Pons (tissue), 1 donor: Measurements from ENCODE around the gene USP47.

ENCODE experiments used
- DNase-seq: peaks from one replicate; pipeline ENCODE4 v3.0.0-alpha.2; 2016; ENCODE audit warnings: low spot score

The USP47 gene

DNA sequence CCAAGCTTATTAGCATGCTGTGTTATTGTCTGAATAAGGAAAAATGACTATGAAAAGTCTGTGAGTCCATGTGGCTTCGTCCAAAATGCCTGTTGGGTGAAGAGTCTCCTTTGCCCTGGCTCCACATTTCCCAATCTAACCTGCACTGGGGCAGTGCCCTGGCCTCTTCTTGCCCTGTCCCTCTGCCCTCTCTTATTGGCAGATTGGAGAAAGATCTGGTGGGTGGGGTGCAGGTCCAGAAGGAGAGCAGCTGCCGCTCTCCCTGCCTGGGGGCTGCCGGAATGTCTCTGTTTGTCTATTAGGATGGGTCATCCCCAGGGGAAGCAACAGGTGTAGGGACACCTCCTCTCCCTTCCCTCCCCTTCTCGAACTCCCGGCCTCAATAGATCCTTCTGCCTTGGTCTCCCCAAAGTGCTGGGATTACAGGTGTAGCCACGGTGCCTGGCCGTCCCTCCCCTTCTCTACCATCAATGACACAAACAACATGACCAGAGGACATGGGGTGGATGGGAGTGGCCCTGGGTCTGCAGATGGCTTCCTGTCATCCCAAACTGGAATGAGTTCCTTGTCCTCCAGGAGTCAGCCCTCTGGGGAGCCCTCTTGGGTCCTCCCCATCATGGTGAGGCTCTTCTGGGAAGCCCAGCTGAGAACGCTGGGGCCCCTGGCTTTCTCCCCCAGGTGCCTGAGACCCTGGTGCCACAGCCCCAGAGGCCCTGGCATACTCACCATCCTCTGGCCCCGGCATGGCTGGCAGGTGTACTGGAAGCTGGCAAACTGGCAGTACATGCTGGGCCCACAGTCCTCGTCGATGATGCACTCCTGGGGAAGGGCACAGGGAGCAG lies 126.1 kb downstream of the USP47 start:
- DNase-seq = no peak

DNA sequence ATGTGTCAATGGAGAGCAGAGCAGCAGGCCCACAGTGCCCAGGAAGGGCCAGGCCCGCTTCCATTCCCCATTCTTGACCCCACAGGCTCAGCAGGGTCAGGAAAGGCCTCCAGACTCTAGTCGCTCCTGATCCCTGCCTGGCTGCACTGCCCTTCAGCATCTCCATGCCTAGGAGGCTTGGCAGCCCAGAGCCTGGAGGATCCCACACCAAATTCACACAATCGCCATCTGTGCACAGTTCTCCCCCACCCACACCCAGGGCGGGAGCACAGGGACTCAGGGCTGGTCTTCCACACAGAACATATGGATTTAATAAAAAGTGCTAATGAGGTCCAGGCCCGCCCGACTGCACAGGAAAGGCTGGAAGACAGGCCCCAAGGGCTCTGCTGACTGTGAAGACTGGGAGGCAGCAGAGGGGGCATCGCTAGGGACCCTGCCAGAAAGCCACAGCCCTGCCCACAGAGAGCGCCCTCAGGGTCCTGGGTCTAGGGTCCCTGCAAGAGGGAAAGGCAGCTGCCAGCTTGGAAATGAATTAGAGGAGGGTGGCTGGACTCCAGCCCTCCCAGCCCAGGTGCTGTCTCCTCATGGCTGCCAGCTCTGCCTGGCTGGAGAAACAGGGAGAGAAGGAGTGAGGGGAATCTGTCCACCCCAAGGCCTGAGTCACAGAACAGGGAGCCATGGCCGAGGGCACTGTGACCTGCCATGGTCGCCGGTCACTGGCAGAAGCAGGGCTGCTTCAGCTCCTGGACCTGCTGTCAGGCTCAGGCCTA lies 126.9 kb downstream of the USP47 start:
- no peak for DNase-seq

GRCh38 chr11:11969380-11970215 lies 127.8 kb downstream of the USP47 start:
- peak; percentile 76 for DNase-seq

- no peak for DNase-seq
Observed at GRCh38 chr11:11970556-11970955, 128.8 kb downstream of the USP47 start.

DNA sequence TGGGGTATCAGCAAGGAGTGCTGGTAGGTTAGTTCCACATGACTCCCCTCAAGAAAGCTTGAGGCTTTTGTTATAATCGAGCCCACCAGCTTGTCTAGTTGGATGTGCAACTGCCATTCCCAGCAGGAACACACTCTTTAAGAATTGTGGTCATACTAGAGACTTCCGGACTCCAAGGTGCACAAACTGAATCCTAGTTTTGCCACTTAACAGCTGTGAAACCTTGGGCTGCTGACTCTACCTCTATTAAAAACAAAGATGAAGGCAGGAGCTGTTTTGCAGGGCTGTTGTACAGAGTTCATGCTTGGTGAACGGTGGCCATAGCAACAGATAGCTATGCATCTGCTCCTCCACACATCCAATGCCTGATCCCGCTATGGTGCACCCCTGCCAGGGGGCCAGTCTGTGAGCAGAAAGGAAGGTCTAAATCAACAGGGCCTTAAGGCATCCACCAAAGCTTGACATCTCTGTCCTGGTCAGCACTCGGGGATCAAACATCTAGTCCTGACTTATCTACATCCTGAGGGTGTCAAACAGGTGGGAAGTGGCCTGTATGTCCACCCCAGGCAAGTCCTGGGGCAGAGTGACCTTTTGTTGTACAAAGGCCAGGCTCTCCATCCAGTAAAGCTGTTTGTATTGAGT lies 130.3 kb downstream of the USP47 start:
- no peak for DNase-seq

GRCh38 chr11:11972730-11973341 lies 131.1 kb downstream of the USP47 start:
- DNase-seq = no peak

GRCh38 chr11:11973361-11973800 lies 131.6 kb downstream of the USP47 start:
- peak; percentile 92 for DNase-seq

- DNase-seq = no peak
Observed at GRCh38 chr11:11973866-11974265, 132.1 kb downstream of the USP47 start.

- no peak for DNase-seq
Observed at GRCh38 chr11:11975201-11976092, 133.7 kb downstream of the USP47 start.

DNA sequence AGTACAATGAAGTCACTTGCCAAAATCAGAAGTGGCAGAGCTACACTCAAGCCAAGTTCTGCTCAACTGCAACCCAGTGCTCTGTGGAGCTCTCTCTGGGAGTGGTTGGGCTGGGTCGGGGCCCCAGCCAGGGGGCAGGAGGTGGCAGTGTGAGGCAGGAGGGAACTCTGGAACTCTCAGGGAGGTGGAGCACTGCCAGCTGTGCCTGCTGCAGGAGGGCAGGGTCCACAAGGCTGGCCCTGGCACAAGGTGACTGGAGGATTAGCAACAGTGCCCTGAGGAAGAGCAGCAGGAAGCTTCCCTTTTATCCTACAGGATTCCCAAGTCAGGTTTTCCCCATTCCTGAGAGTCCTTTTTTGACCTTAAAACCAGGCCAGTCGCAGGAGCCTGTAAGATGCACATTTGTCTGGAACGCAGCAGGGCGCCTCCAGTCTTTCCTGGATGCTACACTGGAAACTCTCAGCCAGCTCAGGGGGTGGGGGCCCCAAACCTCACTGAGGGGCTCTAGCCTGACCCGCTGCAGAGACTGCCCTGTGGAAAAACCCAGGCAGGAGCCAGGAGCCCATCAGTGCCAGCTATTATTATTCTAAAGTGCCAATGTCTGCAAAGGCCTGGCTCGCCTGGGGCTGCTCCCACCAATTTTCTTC lies 134.8 kb downstream of the USP47 start:
- DNase-seq = no peak

GRCh38 chr11:11977206-11977938 lies 135.6 kb downstream of the USP47 start:
- DNase-seq = no peak

- DNase-seq = no peak
Observed at GRCh38 chr11:11978098-11978637, 136.4 kb downstream of the USP47 start.

- no peak for DNase-seq
Observed at GRCh38 chr11:11978792-11979487, 137.2 kb downstream of the USP47 start.

DNA sequence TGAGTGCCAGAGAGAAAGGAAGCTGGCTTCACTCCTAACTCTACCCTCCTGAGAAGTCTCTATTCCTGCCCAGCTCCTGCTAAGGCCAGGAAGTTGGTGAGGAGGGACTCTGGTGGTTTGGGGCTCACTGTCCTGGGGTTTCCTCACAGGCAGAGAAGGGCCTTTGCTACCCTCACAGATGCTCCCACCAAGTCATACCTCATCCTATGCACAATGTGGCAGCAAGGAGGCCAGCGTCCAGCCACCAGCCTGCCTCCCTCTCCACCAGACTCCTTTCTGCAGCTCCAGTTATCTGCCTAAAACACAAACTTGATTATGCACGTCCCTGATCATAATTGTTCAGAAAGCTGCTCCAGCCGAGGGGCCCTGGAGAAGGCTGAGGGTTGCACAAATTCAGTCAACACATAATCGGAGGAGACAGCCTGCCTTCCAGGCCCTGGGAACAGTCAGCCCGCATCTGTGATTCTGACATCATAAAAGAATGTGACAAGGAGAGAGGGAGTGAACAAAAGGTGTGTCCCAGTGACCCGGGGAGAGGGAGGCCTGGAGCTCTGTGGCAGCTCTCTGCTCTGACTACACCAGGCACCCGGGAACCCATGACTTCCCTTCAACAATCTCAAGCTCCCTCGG lies 137.8 kb downstream of the USP47 start:
- DNase-seq = no peak

DNA sequence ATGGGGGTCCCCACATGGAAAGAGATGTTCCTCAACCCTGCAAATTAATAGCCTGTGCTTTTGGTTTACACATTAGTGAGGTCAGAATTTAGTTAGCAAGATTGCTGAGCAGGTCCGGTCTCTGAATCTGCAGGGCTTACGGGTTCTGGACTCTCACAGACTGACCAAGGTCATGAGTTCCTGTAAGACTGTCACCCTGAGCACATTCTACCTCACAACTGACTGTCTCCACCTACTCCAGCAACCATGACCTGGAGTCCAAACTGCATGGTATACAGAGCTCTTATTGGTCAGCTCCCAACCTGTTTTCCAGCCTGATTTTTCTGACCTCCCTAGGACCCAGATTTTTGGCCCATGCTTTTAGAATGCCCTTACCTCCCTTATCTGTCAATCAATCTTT lies 138.4 kb downstream of the USP47 start:
- DNase-seq = no peak

- no peak for DNase-seq
Observed at GRCh38 chr11:11980841-11981308, 139.1 kb downstream of the USP47 start.

- no peak for DNase-seq
Observed at GRCh38 chr11:11981364-11981763, 139.6 kb downstream of the USP47 start.

DNA sequence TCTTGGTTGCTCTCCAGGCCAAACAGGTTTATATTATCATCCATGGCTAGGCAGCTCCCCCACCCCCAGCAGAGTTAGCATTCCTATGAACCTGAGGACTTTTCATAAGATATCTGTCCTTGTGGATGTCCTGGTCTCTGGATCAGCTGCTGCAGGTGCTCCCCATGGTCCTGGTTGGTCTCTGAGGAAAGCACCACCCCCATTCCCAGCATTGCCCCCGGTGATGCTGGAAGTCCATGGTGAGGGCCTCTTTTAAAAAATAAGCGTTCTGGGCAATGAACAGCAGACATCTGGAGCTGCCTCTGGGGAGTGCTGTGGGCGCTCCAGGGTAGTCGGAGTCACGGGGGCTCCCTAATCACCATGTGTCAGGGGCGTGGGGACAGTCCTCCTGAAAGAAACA lies 140.1 kb downstream of the USP47 start:
- no peak for DNase-seq
